ENCODE measurements around the gene NPTXR.

- no peak for TF ChIP-seq MAFK (IDR thresholded peaks at IDR 0.05; ENCODE audit: low read depth, low read length)
- no peak for TF ChIP-seq CTCF (conservative IDR thresholded peaks at IDR 0.05; ENCODE audit: low read depth, low read length)
- TF ChIP-seq RAD21 (IDR thresholded peaks at IDR 0.05; ENCODE audit: low read length): no peak
- TF ChIP-seq USF2 (IDR thresholded peaks at IDR 0.05; ENCODE audit: low read depth, low read length): no peak
- no peak for TF ChIP-seq POLR2A (IDR thresholded peaks at IDR 0.05; ENCODE audit: low read depth, low read length)
- TF ChIP-seq MXI1 (IDR thresholded peaks at IDR 0.05; ENCODE audit: borderline replicate concordance, low read depth, low read length): no peak
- TF ChIP-seq FOS (IDR thresholded peaks at IDR 0.05; ENCODE audit: low read depth, low read length): no peak
- TF ChIP-seq RCOR1 (IDR thresholded peaks at IDR 0.05; ENCODE audit: insufficient replicate concordance, low read length): no peak
- TF ChIP-seq MAZ (IDR thresholded peaks at IDR 0.05; ENCODE audit: borderline replicate concordance, low read depth, low read length): no peak
- TF ChIP-seq ELK1 (IDR thresholded peaks at IDR 0.05; ENCODE audit: borderline replicate concordance, low read depth, low read length): no peak
- TF ChIP-seq CEBPB (IDR thresholded peaks at IDR 0.05; ENCODE audit: low read depth, low read length): no peak
- no peak for TF ChIP-seq CHD1 (IDR thresholded peaks at IDR 0.05; ENCODE audit: low read depth, low read length)
- no peak for TF ChIP-seq SMC3 (IDR thresholded peaks at IDR 0.05; ENCODE audit: low read depth, low read length)
Measured at GRCh38 chr22:38795569-38795968, 48.3 kb downstream of the NPTXR start.

All from IMR-90 (cell line).